DND-41 (cell line): ENCODE results near the gene TUT4.

Source experiments
- CTCF ChIP-seq: IDR thresholded peaks from 2 replicates; pipeline ENCODE4 v1.5.1; 2012; ENCODE audit warnings: borderline replicate concordance, low read length, moderate library complexity, mild to moderate bottlenecking; ENCODE audit not compliant: poor library complexity, severe bottlenecking; ENCODE audit errors: extremely low read depth
- EZH2 ChIP-seq: IDR thresholded peaks from 3 replicates; pipeline ENCODE4 v1.6.1; 2012; ENCODE audit warnings: borderline replicate concordance, low read depth, mild to moderate bottlenecking, moderate library complexity, low read length, inconsistent platforms; ENCODE audit not compliant: severe bottlenecking

- TF ChIP-seq CTCF (no peak), EZH2 (no peak)
These were observed 45.8 kb upstream of the TUT4 start for GRCh38 chr1:52598729-52599128.
